GM20431 (cell line): ENCODE data around the gene CTNND2.
"Not testable (repeated sequence)": the region's sequence is repeated elsewhere in the genome, so short reads cannot be mapped to it uniquely, and the experiment has no call there.

Experiments
- in situ Hi-C: fragments of 300-500 bp; cut with MseI, MboI; formaldehyde crosslinking; loops from one replicate; pipeline ENCODE4 v1.15.0; 2020; ENCODE audit warnings: low sequenced_read_pairs; ENCODE audit not compliant: unreplicated experiment

Gene CTNND2

DNA sequence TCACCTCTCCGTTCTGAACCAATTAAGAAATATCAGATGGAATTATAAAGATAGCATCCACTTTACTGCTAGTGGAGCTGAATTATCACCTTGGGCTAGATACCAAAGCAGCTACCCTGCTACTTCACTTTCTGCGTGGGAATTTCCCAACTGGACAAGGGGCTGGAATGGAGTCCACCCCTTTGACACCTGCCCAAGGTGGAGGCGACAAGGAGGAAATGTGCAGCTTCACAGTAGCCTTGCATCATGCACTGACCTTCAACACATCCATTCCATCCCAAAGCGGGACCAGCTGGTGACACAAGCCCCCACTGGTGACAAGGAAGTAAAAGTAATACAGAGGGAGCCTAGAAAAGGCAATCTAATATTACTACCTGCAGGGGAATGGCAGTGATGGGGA lies 30.7 kb downstream of the CTNND2 start:
- in situ Hi-C loops: no loop called here

DNA sequence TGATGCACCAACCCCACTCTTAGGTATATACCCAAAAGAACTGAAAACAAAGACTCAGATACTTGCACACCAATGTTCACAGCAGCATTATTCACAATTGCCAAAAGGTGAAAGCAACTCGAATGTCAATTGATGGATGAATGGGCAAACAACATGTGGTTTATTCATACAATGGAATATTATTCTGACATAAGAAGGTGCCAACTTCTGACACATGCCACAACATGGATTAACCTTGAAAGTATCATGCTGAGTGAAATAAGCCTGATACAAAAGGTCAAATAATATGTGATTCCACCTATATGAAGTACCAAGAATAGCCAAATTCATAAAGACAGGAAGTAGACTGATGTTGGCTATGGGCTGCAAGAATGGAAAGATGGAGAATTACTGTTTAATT lies 35.0 kb downstream of the CTNND2 start:
- in situ Hi-C loops: no loop called here

DNA sequence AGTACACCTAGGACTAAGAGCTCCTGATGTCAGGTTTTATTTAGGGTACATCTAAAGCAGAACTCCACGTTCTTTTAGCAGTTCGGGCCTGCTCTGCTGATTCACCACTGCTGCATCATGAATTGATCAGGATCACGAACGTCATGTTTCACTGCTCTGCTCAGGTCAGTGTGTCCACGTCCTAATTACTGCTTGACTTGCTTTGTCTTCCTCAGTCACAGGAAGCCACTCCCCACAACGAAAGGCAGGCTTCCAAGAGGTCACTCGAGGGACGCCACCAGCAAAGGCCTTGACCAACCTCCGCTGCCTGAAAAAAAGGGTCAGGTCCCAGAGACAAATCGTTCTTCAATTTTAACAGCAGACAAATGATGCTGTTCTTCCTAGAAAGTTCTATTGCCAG lies 40.3 kb downstream of the CTNND2 start:
- in situ Hi-C loops: no loop called here

DNA sequence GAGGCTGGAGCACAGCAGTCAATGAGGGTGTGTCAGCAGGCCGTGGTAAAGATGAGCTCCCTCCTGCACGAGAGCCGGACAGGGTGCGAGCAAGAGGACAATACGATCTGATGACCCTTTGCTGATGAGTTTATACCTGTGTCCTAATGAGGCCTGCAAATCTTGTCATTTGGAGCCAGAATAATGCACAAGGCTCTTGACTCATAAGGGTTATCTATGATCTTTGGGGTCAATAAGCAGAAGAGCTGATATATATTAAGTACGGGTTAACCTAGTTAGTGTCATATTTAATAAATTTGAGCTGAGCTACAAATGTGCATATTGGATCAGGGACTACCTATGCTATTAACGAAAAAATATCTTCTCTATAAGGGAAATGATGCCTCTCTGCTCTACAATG lies 46.9 kb downstream of the CTNND2 start:
- in situ Hi-C loops: no loop called here

DNA sequence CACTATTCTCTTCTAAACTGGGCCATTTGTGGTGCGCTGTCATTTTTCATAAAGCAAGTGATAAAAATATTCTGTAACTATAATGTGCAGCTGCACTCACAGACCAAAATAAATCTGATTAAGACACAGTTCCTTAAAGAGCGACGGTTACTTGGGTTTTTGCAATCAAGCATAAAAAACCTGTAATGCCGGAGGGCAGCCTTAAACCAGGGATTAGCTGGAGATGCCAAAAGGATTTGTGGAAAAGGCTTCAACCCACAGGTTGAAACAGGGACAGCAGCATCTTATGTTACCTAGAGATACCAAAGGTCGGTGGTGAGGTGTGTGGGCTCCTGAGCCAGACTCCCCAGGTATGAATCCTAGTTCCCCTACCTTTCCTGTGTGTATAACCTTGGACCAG lies 49.3 kb downstream of the CTNND2 start:
- in situ Hi-C loops: no loop called here

DNA sequence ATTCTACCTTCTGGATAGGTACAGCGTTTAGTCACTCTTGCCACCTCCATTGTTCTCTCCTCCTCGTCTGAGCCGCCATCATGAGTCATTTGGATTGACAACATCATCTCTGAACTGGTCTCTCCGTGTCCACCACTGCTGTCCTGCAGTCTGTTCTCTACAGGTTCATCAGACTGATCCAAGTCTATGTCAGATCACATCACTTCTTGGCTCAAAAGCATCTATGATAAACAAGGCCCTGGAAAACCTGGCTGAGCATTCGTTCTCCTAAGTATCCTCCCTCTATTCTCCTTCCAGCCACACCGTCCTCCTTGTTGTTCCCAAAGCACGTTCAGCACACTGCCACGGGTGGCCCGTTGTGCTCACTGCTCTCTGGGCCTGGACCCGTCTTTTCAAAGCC lies 50.5 kb downstream of the CTNND2 start:
- in situ Hi-C loops: no loop called here

DNA sequence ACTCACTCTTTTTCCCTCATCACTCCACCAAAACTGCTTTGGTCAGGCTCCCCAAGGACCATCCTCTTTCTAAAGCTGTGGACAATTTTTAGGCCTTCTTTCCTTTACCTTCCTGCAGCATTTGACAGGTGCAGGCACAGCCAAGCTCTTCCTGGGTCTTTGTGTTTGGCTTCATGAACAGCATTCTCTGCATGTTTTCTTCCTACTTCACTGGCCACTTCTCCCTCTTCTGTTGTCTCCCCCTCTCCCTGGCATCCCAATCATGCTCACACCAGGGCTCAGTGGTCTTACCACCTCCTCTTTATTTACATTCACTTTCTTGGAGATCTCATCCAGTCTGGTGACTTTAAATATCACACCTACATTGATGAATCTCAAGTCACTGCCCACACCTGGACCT lies 51.1 kb downstream of the CTNND2 start:
- in situ Hi-C loops: no loop called here

DNA sequence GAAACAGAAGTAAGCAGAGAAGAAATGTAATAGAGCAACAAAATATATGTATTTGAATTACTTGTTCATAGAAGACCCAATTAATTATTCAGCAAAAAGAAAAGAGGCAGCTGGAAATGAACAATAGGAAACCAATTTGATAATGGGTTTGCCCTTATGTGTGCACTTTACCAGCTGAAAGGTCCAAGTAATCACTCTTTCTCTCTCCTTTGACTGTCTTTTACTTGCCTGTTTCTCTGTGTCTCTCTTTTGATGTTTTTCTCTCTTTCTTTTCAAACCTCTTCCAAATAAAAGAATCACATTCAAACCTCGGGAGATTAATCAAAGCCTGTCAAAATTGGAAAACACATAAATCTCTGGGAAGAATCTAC lies 51.5 kb downstream of the CTNND2 start:
- in situ Hi-C loops: no loop called here

DNA sequence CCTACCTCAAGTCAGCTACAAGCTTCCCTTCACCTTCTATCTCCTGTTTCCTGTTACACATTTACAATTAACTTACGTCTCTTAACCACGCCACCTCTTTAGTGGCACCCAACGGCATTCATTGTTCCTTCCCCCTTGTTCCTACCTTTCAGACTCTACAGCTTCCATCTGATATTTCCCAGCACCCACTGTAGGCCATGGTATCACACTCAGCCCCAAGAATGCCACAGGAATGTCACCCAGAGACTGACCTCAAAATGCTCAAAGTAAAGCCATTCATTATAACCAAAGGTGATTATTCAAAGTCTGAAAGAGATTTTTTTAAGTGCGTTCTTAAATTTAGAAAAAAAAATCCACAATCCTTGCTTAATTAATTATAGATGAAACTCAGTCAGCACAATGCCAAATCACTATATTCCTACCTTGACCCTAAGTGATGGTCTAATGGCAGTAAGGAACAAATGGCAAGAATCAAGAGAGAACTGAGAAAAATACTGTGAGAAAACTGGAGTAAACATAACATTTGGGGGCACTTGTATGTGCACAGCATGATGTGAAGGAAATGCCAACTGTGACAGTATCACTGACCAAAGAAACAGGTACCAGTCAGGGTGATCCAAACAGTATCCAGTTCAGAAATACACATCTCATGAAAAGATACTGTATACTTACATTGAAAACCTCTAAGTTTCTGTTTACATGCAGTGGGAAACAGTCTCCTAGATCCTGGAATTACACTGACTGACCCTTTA lies 52.1 kb downstream of the CTNND2 start:
- in situ Hi-C loops: no loop called here

DNA sequence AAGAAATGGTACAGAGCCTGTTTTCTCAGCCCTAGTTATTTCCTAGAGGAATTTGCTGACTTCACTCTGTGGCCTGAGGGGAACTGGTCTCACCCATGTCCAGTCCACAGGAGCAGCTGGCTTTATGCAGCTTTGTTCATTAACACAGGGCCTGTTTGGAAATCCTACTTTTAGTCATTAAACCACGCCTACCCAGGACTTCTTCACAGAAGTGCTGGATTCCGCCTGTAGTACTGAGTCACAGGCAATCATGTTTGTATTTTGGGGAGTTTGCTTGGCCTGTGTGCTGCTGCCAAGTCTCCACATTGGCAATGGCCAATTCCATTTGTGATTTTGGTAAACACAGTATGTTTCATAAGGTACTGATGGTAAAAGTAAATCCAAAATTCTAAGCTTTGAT lies 52.8 kb downstream of the CTNND2 start:
- in situ Hi-C loops: no loop called here

DNA sequence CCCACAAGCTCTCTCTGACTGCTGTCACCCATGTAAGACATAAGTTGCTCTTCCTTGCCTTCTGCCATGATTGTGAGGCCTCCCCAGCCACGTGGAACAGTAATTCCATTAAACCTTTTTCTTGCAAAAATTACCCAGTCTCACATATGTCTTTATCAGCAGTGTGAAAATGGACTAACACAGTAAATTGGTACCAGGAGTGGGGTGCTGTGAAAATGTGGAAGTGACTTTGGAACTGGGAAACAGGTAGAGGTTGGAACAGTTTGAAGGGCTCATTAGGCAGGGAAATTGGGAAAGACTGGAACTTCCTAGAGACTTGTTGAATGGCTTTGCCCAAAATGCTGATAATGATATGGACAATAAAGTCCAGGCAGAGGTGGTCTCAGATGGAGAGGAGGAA lies 75.7 kb downstream of the CTNND2 start:
- in situ Hi-C loops: not testable (repeated sequence)

DNA sequence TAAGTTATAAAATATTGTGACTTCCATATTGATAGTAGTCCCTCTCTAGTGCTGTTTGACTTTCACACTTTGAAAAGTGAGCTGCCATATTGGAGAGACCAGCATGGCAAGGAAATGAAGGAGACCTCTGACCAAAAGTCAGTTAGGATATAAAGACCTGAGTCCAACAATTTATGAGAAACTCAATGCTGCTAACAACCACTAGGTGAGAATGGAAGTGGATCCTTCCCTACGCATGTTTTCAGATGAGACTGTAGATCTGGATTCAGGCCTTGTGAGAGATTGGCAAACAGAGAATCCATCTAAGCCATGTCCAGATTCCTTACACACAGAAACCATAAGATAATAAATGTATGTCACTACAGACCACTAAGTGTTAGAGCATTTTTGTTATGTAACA lies 81.6 kb downstream of the CTNND2 start:
- in situ Hi-C loops: no loop called here

DNA sequence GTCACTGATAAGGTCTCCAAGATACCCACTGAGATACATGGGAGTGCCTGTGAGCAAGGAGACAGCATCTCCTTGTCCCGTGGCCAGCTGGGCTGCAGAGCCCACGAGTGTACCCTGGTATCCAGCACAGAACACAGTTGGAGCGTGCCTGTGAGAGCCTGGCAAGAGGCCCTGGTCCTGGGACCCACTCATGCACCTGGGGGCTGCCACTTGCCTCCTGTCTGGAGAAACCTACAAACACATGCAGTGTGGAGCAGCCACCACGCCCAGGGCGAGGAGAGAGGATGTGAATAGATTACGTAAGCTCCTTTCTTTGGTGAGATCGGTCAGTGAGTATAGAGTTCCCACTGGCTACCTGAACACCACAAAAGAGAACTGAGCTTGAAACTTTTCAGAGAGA lies 88.3 kb downstream of the CTNND2 start:
- in situ Hi-C loops: no loop called here

DNA sequence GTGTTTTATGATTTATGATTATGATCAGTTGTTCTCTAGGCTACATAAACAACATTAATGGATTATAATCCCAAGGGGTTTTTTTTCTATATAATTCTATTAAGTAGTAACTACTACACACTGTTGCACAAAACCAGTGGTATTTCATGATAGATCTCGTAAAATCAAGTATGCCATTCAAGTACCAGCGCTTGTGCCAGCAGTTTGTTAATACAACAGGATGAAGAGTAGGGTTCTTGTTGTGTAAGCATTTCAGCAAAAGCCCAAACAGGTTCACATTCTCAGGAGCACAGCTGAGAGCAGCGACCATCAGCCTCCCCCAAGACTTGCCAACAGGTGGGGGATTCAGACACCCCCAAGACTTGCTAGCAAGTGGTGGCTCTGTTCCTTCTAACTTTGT lies 88.8 kb downstream of the CTNND2 start:
- in situ Hi-C loops: no loop called here

DNA sequence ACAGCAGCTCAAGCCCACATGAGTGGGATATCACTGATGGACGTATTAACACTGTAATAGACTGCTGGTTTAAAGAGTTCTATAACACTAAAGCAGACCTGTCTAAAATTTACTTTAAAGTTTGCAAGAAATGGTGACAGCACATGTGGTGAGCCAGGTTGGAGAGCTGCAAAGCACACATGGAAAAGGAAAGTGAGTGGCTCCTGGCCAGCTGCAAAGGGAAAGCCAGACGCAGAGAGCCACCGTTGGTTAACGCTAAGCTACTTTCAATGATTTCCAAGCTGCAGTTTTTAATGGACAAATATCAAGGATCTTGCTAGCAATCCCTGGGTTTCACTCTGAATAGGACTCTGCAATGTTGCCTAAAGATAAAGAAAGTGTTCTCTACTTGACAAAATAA lies 89.9 kb downstream of the CTNND2 start:
- in situ Hi-C loops: no loop called here

DNA sequence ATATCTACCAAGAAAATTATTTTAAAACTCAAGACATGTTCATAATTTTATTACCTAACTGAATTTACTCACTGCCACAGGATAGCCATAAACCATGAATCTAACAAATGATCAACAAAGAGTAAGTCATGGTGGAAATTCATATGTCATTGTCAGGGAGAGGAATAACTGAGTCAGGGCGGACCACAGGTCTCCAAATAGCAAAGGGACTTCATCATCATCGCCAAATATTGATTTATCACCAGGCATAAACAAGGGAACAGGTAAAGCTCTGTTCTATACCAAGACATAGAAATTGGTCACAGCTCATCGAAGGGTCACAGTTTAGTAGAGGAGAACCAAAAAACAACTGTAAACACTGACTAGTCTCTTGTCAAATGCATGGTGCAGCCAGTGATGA lies 94.8 kb downstream of the CTNND2 start:
- in situ Hi-C loops: no loop called here

DNA sequence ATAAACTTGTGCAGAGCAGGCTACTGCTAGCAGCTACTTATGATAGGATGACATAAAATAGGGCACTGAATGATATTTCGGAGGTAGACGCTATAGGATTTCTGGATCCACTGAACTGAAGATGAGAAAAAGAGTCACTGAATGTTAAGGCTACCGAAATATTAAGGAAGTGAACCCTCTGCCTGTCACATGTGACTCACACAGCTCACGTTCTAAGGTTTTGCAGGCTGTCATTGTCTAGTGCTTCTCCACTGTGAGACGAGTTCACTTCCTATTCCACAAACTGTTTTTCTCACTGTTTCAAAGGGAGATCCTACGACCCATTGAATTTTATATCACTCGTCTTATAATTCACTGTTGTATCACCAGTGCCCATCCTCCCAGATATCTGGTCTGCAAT lies 100.8 kb downstream of the CTNND2 start:
- in situ Hi-C loops: no loop called here

DNA sequence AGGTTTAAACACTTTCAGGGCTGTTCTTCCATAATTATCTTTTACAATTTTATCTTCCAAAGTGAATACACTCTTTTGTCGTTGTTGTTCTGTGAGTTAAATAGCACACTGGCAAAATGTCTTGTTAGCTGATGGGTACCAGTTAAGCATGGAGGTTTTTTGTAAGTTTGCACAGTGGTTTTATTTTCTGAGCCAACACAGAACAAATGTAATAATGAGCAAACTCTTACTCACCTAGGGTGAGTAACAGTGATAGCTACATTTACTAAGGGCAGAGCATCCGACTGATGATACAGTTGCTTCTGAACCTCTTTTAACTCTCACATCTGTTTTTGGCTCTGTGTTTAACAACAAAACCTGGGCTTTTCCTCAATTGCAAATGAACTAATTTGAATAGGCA lies 103.2 kb downstream of the CTNND2 start:
- in situ Hi-C loops: no loop called here

DNA sequence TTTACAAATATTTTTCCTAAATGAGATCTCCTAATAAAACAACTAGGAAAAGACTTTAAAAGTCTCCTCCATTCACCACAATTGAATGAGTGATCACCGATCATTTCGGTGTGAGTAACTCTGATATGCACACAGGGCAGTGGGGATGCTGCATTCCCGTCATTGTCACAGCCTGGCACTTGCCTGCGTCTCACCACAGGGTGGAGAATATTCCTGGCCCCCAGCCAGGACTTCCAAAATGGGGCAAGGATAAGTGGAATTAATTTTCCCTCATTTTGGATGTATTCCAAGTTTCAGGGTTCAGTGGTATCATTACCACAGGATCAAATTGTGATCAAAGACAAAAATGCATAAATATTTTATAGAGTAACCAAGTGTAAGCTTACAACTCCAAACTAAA lies 107.1 kb downstream of the CTNND2 start:
- in situ Hi-C loops: no loop called here

DNA sequence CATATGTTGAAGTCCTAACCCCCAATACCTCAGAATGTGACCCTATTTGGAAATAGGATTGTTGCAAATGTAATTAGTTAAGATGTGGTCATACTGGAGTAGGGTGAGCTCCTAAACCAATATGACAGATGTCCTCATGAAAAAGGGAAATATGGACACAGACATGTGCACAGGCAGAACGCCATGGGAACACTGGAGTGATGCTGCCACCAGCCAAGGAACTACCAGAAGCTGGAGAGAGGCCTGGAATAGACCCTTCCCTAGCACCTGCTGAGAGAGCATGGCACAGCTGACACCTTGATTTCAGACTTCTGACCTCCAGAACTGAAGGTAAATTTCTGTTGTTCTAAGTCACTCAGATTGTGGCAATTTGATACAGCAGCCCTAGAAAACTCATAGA lies 110.8 kb downstream of the CTNND2 start:
- in situ Hi-C loops: no loop called here

DNA sequence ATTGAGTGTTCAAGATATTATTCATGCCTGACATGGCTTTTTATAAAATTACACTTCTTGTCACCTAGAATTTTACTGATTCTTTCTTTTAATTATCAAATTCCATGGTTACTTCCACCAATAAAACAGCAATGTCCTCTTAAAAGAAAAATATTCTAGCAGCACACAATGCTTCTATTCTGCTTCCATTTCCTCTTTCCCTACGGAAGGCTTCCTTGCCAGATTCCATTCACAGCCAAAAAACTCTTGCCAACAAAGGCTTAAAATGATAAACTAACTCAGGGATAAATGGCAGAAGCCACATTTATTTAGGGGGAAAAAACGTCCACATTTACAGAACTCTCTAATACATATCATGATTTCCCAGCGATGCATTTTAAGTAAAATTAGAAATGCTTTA lies 111.6 kb downstream of the CTNND2 start:
- in situ Hi-C loops: no loop called here

DNA sequence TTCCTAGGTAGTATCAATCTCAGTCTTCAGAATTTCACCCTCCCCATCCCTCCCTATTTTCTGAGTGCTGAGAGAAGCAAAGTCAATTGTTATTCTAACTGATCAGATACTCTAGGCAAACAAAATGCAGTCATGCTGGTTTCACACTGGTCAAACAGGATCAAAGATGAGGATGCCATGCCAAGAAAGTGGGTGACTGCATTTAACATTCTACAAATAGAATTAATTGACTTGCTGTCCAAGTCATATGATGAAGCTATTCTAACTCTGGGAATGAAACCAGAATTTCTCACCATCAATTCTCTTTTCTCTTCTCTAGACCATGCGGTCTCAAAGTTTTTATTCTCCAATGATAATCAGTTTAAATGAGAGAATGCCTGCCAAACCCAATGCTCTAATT lies 112.5 kb downstream of the CTNND2 start:
- in situ Hi-C loops: no loop called here

DNA sequence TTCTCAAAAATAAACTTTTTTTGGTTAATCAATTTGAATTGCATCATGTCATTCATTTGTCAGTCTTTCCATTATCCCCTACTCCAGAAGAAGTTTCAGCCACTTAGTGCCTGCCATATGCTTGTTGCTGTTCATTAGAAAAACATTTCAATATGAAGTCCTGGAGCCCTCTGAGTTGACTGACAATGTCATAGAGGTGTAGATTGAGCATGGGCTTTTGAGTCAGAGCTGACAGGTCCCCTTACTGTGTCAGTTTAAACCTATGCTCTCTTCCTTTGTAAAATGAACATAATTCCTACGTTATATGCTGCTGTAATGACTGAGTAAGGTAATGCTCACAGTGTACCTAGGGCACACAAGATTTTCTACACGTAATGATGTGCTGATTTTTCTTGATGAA lies 114.0 kb downstream of the CTNND2 start:
- in situ Hi-C loops: no loop called here
